Measurements from ENCODE around the gene DIS3. TPM values are rescaled to one million over a fixed set of nuclear protein-coding genes. Genes with fewer than 3 reads are reported as not detected.

Gene DIS3, protein sequence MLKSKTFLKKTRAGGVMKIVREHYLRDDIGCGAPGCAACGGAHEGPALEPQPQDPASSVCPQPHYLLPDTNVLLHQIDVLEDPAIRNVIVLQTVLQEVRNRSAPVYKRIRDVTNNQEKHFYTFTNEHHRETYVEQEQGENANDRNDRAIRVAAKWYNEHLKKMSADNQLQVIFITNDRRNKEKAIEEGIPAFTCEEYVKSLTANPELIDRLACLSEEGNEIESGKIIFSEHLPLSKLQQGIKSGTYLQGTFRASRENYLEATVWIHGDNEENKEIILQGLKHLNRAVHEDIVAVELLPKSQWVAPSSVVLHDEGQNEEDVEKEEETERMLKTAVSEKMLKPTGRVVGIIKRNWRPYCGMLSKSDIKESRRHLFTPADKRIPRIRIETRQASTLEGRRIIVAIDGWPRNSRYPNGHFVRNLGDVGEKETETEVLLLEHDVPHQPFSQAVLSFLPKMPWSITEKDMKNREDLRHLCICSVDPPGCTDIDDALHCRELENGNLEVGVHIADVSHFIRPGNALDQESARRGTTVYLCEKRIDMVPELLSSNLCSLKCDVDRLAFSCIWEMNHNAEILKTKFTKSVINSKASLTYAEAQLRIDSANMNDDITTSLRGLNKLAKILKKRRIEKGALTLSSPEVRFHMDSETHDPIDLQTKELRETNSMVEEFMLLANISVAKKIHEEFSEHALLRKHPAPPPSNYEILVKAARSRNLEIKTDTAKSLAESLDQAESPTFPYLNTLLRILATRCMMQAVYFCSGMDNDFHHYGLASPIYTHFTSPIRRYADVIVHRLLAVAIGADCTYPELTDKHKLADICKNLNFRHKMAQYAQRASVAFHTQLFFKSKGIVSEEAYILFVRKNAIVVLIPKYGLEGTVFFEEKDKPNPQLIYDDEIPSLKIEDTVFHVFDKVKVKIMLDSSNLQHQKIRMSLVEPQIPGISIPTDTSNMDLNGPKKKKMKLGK
- 49.4 and 59.5 TPM in 2 replicates for total RNA-seq

DNA sequence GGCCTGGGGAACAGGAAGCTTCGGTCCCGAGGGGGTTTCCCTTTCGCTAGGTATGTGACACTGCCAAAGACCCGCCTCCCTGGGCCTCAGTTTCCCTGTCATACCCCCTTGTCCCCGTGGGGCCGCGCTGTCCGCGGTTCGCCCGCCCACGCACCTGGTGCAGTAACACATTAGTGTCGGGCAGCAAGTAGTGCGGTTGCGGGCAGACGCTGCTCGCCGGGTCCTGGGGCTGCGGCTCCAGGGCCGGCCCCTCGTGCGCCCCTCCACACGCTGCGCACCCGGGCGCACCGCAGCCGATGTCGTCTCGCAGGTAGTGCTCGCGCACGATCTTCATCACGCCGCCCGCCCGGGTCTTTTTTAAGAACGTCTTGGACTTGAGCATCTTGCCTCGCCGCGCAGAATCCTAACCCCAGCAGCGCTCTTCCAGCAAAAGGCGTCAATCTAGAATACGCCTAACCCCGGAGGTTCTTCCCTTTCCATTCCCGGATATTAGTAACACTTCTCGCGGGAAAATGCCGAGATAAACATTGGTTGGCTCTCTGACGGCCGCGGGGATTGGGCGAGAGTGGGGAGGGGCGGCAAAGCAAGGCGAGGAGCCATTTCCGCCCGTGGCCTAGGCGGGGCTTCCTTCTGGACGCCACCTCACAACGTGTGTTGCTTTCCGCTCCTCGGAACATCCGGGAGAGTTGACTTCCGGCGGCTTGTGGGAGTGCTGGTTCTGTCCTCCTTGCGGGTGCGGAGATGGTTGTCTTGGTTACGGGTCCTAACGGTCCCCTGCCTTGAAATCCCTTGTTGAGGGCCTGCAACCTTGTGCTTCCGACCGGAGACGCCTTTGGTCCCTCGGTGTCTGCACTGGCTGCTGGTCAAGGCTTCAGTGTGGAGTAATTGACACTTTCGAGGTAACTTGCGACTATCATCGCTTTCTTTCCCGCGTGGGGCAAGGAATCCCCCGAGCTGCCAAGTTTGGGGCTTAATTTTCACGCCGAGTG lies at the start of gene DIS3, which contains the start of gene PIBF1:
TSS of gene DIS3 (minus strand) at position 450 of the 989 bp plus-strand sequence. CDS start at position 382, 68 bp downstream.
TSS of gene PIBF1 (plus strand) at position 683 of the 989 bp plus-strand sequence. CDS start 1,337 bp downstream, outside the sequence.

DNA sequence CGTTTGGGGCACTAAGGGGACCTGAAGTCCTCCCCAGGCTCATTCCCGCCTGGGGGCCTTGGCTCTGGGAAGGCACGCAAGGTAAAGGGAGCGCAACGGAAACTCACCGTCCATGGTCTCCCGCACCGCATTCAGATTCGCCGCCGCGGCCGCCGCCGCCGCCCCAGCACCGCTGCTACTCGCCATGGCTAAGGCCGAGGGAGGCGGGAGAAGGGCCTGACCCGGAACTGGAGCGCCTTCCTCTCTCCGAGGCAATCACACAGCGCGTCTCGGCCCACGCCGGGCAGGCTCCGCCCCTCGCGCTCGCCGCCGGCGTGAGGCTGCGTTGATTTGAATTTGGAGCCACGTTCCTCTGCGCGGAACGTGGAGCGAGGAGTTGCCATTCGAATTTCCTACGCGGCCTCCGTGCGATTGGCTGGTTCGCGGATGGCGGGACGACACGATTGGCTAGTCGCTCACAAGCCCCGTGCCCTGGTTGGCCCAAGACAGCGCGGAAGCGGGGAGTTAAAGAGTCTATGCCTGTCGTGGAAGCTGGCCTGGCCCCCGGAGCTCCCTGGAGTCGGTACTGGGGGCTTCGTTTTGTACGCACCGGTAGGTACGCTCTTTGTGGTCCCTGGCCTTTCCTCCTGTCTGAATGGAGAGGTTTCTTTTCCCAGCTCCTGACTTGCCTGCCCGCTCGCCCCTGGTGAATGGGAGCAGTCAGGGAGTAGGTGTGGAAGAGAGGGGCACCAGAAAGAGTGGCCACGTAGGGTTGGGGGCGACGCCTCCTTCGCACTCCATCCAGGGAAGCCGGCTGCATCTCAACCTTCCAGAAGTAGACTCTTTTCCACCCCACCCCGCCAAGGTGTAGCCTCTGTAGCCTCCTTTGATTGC lies 54.0 kb downstream of the DIS3 start, which contains the start of the genes BORA and MZT1:
TSS of gene BORA (plus strand) at position 507 of the 873 bp plus-strand sequence. CDS start 1,018 bp downstream, outside the sequence.
TSS of gene MZT1 (minus strand) at position 213 of the 873 bp plus-strand sequence. CDS start at position 186, 27 bp downstream.

Other genes with a start within 250 kb of the DIS3 start
- gene MZT1, start 54.3 kb downstream of the DIS3 start, total RNA-seq: 14.9 and 33.3 TPM in 2 replicates
- gene BORA, start 54.0 kb downstream of the DIS3 start, total RNA-seq: 6.9 and 16.9 TPM in 2 replicates
- 36.0 and 40.4 TPM in 2 replicates for gene PIBF1, start 233 bp upstream of the DIS3 start, total RNA-seq

All from uterine smooth muscle cell (primary cell).